IMR-90 (cell line): ENCODE measurements around the gene RRAGD. TPM values are rescaled to one million over a fixed set of nuclear protein-coding genes. Genes with fewer than 3 reads are reported as not detected.

Experiments
- ATAC-seq: fragments of 200-7000 bp; cut with Tn5 transposase; 2 replicates; pipeline ENCODE4 v1.9.1; 2020; ENCODE audit warnings: low read depth, mild to moderate bottlenecking, moderate library complexity
- BruUV-seq: library from RNA; stranded (reverse); fragments of 400-500 nt; replicated peaks from 2 replicates; lab custom pipeline; 2021; lab: Mats Ljungman, UMichigan
- CTCF ChIA-PET: fragments of 300-600 bp; formaldehyde crosslinking; extraction: SDS; loops from one replicate; lab custom pipeline; 2021; ENCODE audit warnings: antibody characterized with exemption; lab: Yijun Ruan, JAX
- POLR2A ChIA-PET: fragments of 300-600 bp; sonication (Branson Sonifier 250); formaldehyde crosslinking; loops from one replicate; lab custom pipeline; 2022; ENCODE audit warnings: antibody characterized with exemption; ENCODE audit not compliant: unreplicated experiment; lab: Charles Lee
- DNase-seq: peaks from one replicate; pipeline ENCODE4 v3.0.0; 2013
- H2AFZ ChIP-seq: replicated peaks from 2 replicates; pipeline ENCODE3; 2013; ENCODE audit warnings: low read length, mild to moderate bottlenecking; ENCODE audit not compliant: poor library complexity
- H2AK5ac ChIP-seq: 2 replicates; pipeline ENCODE4 v1.6.1; 2013; ENCODE audit warnings: low read depth, low read length, inconsistent platforms
- H2AK9ac ChIP-seq: replicated peaks from 2 replicates; pipeline ENCODE3; 2013; ENCODE audit warnings: mild to moderate bottlenecking, low read depth, low read length, moderate library complexity; ENCODE audit not compliant: poor library complexity
- H2BK120ac ChIP-seq: 2 replicates; pipeline ENCODE4 v1.6.1; 2013; ENCODE audit warnings: low read depth, low read length, inconsistent platforms
- H2BK15ac ChIP-seq: 3 replicates; pipeline ENCODE4 v1.6.1; 2013; ENCODE audit warnings: low read depth, low read length, inconsistent platforms
- H2BK20ac ChIP-seq: 2 replicates; pipeline ENCODE4 v1.6.1; 2013; ENCODE audit warnings: low read depth, mild to moderate bottlenecking, inconsistent platforms, low read length, moderate library complexity
- H2BK5ac ChIP-seq: 2 replicates; pipeline ENCODE4 v1.6.1; 2013; ENCODE audit warnings: mild to moderate bottlenecking, low read depth, low read length, inconsistent platforms; ENCODE audit not compliant: poor library complexity, severe bottlenecking
- H3K14ac ChIP-seq: replicated peaks from 2 replicates; pipeline ENCODE4 v1.6.1; 2013; ENCODE audit warnings: low read depth, low read length, inconsistent platforms
- H3K18ac ChIP-seq: 2 replicates; pipeline ENCODE4 v1.6.1; 2013; ENCODE audit warnings: low read depth, low read length, control low read depth
- H3K23ac ChIP-seq: 2 replicates; pipeline ENCODE4 v1.6.1; 2013; ENCODE audit warnings: low read depth, low read length, inconsistent platforms
- H3K27ac ChIP-seq: 2 replicates; pipeline ENCODE4 v1.5.1; 2013; ENCODE audit warnings: mild to moderate bottlenecking, control low read depth, low read length; ENCODE audit not compliant: insufficient read depth
- H3K27me3 ChIP-seq: 2 replicates; pipeline ENCODE4 v1.6.1; 2013; ENCODE audit warnings: low read length; ENCODE audit not compliant: control insufficient read depth, insufficient read depth
- H3K36me3 ChIP-seq: 2 replicates; pipeline ENCODE4 v1.6.1; 2013; ENCODE audit warnings: low read length, mixed read lengths; ENCODE audit not compliant: control insufficient read depth, insufficient read depth
- H3K4ac ChIP-seq: 2 replicates; pipeline ENCODE4 v1.6.1; 2013; ENCODE audit warnings: low read depth, low read length, inconsistent platforms
- H3K4me1 ChIP-seq: 2 replicates; pipeline ENCODE4 v1.6.1; 2013; ENCODE audit warnings: low read length, mixed read lengths; ENCODE audit not compliant: control insufficient read depth, insufficient read depth
- H3K4me2 ChIP-seq: 2 replicates; pipeline ENCODE4 v1.6.1; 2013; ENCODE audit warnings: low read depth, mild to moderate bottlenecking, control low read depth, low read length, moderate library complexity
- H3K4me3 ChIP-seq: 2 replicates; pipeline ENCODE4 v1.5.1; 2013; ENCODE audit warnings: low read depth, mild to moderate bottlenecking, control low read depth, low read length, moderate library complexity; ENCODE audit not compliant: insufficient read depth
- H3K56ac ChIP-seq: 2 replicates; pipeline ENCODE4 v1.6.1; 2013; ENCODE audit warnings: low read length, inconsistent platforms; ENCODE audit not compliant: insufficient read depth; ENCODE audit errors: extremely low read depth
- H3K79me1 ChIP-seq, 2 experiments: 2 replicates each; pipeline ENCODE4 v1.6.1; 2013; ENCODE audit warnings: low read length in 2 of 2, inconsistent platforms in 1 of 2, low read depth in 1 of 2
- H3K9ac ChIP-seq: 2 replicates; pipeline ENCODE4 v1.6.1; 2013; ENCODE audit warnings: low read depth, low read length, control low read depth
- H3K9me1 ChIP-seq: 2 replicates; pipeline ENCODE4 v1.6.1; 2013; ENCODE audit warnings: low read length, inconsistent platforms; ENCODE audit not compliant: insufficient read depth
- H3K9me3 ChIP-seq: 2 replicates; pipeline ENCODE4 v1.6.1; 2013; ENCODE audit warnings: low read length; ENCODE audit not compliant: control insufficient read depth, insufficient read depth
- H4K20me1 ChIP-seq: 2 replicates; pipeline ENCODE4 v1.6.1; 2013; ENCODE audit warnings: low read length, inconsistent platforms; ENCODE audit not compliant: insufficient read depth
- H4K5ac ChIP-seq: 2 replicates; pipeline ENCODE4 v1.6.1; 2013; ENCODE audit warnings: mild to moderate bottlenecking, low read depth, low read length, control low read depth
- H4K8ac ChIP-seq, 2 experiments: 2 replicates each; pipeline ENCODE4 v1.6.1; 2013; ENCODE audit warnings: low read depth in 2 of 2, low read length in 2 of 2, control low read depth in 1 of 2, inconsistent platforms in 1 of 2
- H4K91ac ChIP-seq: 2 replicates; pipeline ENCODE4 v1.6.1; 2013; ENCODE audit warnings: low read depth, low read length, inconsistent platforms; ENCODE audit not compliant: insufficient read depth
- BHLHE40 ChIP-seq: fragments of 150-350 bp; IDR thresholded peaks from 2 replicates; pipeline ENCODE4 v1.6.1; 2016; ENCODE audit warnings: mild to moderate bottlenecking, low read depth, low read length
- CEBPB ChIP-seq: IDR thresholded peaks from 2 replicates; pipeline ENCODE4 v1.6.1; 2012; ENCODE audit warnings: low read depth, low read length, improper control_type of control experiment
- CHD1 ChIP-seq: IDR thresholded peaks from 2 replicates; pipeline ENCODE4 v1.6.1; 2012; ENCODE audit warnings: low read depth, low read length, improper control_type of control experiment
- FOS ChIP-seq: fragments of 150-350 bp; IDR thresholded peaks from 2 replicates; pipeline ENCODE4 v1.6.1; 2016; ENCODE audit warnings: low read depth, low read length
- MAFK ChIP-seq: IDR thresholded peaks from 2 replicates; pipeline ENCODE4 v1.6.1; 2012; ENCODE audit warnings: low read depth, low read length, improper control_type of control experiment
- MAZ ChIP-seq: IDR thresholded peaks from 2 replicates; pipeline ENCODE4 v1.6.1; 2012; ENCODE audit warnings: low read depth, mild to moderate bottlenecking, low read length, improper control_type of control experiment, moderate library complexity, borderline replicate concordance
- MXI1 ChIP-seq: IDR thresholded peaks from 2 replicates; pipeline ENCODE4 v1.6.1; 2012; ENCODE audit warnings: low read depth, mild to moderate bottlenecking, low read length, moderate library complexity, borderline replicate concordance
- NFE2L2 ChIP-seq: fragments of 150-350 bp; IDR thresholded peaks from 2 replicates; pipeline ENCODE4 v1.6.1; 2016; ENCODE audit warnings: low read depth, mild to moderate bottlenecking, low read length
- RAD21 ChIP-seq: IDR thresholded peaks from 2 replicates; pipeline ENCODE4 v1.6.1; 2012; ENCODE audit warnings: low read length, improper control_type of control experiment
- RCOR1 ChIP-seq: IDR thresholded peaks from 2 replicates; pipeline ENCODE4 v1.6.1; 2012; ENCODE audit warnings: mild to moderate bottlenecking, low read length, improper control_type of control experiment; ENCODE audit not compliant: insufficient replicate concordance
- RFX5 ChIP-seq: IDR thresholded peaks from 2 replicates; pipeline ENCODE4 v1.8.0; 2012; ENCODE audit warnings: low read depth, mild to moderate bottlenecking, low read length, moderate library complexity
- WGBS, 2 experiments: methylation state at CpG; one replicate each; pipeline versions ENCODE4 v1.1.5 to v1.1.7; 2013; ENCODE audit warnings: missing lambda C conversion rate in 2 of 2; ENCODE audit not compliant: insufficient read length in 1 of 2; ENCODE audit errors: extremely low coverage in 2 of 2; 5-methylcytosine and 5-hydroxymethylcytosine counted together
- dilution Hi-C: fragments of 300-500 bp; cut with HindIII; formaldehyde crosslinking; loops from one replicate; pipeline ENCODE4 v1.14.3; 2018; ENCODE audit warnings: low sequenced_read_pairs; ENCODE audit not compliant: unreplicated experiment
- in situ Hi-C: fragments of 300-500 bp; cut with MboI; formaldehyde crosslinking; loops from 3 replicates; pipeline ENCODE4 v1.14.3; 2019; ENCODE audit warnings: low sequenced_read_pairs, inconsistent platforms, mixed read lengths
- intact Hi-C: fragments of 100-400 bp; cut with micrococcal nuclease; formaldehyde crosslinking; loops from 2 replicates; pipeline ENCODE4 v1.10.0; 2022
- polyA plus RNA-seq, 3 experiments: library from polyadenylated mRNA; depleted of rRNA; stranded (reverse); fragments of >200 nt; gene quantifications; 2 replicates each; pipeline ENCODE4 v1.2.3, GENCODE V29; 2012; ENCODE audit warnings: low replicate concordance in 1 of 3
- total RNA-seq: library from RNA; depleted of rRNA; stranded (reverse); fragments of >200 nt; gene quantifications from 2 replicates; pipeline ENCODE4 v1.2.3, GENCODE V29; 2012
- TF ChIP-seq, protein P1 (sequence below): conservative IDR thresholded peaks from 2 replicates; pipeline ENCODE4 v1.5.1; 2012; ENCODE audit warnings: mild to moderate bottlenecking, low read depth, low read length, improper control_type of control experiment
- TF ChIP-seq, protein P2 (sequence below): fragments of 150-350 bp; IDR thresholded peaks from 2 replicates; pipeline ENCODE4 v1.6.1; 2016; ENCODE audit warnings: low read depth, mild to moderate bottlenecking, low read length, moderate library complexity, borderline replicate concordance
- TF ChIP-seq, protein P3 (sequence below): fragments of 150-350 bp; IDR thresholded peaks from 2 replicates; pipeline ENCODE4 v1.6.1; 2017; ENCODE audit warnings: mild to moderate bottlenecking, antibody characterized with exemption, low read length, low read depth

The RRAGD gene
- total and polyA plus RNA-seq, 2 of the 4 experiments (the other 2 are of a cell fraction) = not detected

- no peak overlapping the region for H4K8ac ChIP-seq
- H4K91ac ChIP-seq = no peak overlapping the region
- H2BK20ac ChIP-seq = no peak overlapping the region
- no peaks in the 10 kb centered on the region for H3K36me3 ChIP-seq
- H2AK5ac ChIP-seq = no peak overlapping the region
- H2AFZ ChIP-seq = no peak overlapping the region
- no peak overlapping the region for H2AK9ac ChIP-seq
- H4K5ac ChIP-seq = no peak overlapping the region
- no peak overlapping the region for H2BK5ac ChIP-seq
- H3K23ac ChIP-seq = no peak overlapping the region
- intact Hi-C loops (no loop called here), dilution Hi-C loops (no loop called here), in situ Hi-C loops (no loop called here)
- H3K9me3 ChIP-seq = no peaks in the 10 kb centered on the region
- no peak overlapping the region for H3K27ac ChIP-seq
- H3K18ac ChIP-seq = no peak overlapping the region
- no CpG with 5 or more reads among the region's 7 CpGs for WGBS, 2 experiments
- no peak for ATAC-seq
- no TSS peak for BruUV-seq
- H3K4me2 ChIP-seq = no peak overlapping the region
- H2BK15ac ChIP-seq = no peak overlapping the region
- H2BK120ac ChIP-seq = no peak overlapping the region
- no peak overlapping the region for H3K4ac ChIP-seq
- TF ChIP-seq, protein P1, sequence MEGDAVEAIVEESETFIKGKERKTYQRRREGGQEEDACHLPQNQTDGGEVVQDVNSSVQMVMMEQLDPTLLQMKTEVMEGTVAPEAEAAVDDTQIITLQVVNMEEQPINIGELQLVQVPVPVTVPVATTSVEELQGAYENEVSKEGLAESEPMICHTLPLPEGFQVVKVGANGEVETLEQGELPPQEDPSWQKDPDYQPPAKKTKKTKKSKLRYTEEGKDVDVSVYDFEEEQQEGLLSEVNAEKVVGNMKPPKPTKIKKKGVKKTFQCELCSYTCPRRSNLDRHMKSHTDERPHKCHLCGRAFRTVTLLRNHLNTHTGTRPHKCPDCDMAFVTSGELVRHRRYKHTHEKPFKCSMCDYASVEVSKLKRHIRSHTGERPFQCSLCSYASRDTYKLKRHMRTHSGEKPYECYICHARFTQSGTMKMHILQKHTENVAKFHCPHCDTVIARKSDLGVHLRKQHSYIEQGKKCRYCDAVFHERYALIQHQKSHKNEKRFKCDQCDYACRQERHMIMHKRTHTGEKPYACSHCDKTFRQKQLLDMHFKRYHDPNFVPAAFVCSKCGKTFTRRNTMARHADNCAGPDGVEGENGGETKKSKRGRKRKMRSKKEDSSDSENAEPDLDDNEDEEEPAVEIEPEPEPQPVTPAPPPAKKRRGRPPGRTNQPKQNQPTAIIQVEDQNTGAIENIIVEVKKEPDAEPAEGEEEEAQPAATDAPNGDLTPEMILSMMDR = no peak
- TF ChIP-seq RCOR1 (no peak), BHLHE40 (no peak), FOS (no peak), RFX5 (no peak), MAFK (no peak), CEBPB (no peak), CHD1 (no peak), MXI1 (no peak), NFE2L2 (no peak), RAD21 (no peak), MAZ (no peak)
- TF ChIP-seq, protein P2, sequence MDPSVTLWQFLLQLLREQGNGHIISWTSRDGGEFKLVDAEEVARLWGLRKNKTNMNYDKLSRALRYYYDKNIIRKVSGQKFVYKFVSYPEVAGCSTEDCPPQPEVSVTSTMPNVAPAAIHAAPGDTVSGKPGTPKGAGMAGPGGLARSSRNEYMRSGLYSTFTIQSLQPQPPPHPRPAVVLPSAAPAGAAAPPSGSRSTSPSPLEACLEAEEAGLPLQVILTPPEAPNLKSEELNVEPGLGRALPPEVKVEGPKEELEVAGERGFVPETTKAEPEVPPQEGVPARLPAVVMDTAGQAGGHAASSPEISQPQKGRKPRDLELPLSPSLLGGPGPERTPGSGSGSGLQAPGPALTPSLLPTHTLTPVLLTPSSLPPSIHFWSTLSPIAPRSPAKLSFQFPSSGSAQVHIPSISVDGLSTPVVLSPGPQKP = no peak
- TF ChIP-seq, protein P3, sequence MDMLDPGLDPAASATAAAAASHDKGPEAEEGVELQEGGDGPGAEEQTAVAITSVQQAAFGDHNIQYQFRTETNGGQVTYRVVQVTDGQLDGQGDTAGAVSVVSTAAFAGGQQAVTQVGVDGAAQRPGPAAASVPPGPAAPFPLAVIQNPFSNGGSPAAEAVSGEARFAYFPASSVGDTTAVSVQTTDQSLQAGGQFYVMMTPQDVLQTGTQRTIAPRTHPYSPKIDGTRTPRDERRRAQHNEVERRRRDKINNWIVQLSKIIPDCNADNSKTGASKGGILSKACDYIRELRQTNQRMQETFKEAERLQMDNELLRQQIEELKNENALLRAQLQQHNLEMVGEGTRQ = no peak
- no peaks in the 10 kb centered on the region for H4K20me1 ChIP-seq
- H3K79me1 ChIP-seq = no peaks in the 10 kb centered on the region
- H3K9me1 ChIP-seq = peaks cover 2% of the 10 kb centered on the region; the same call in 1 of the 2 replicates
- H3K4me3 ChIP-seq = no peak overlapping the region
- ChIA-PET POLR2A (no interaction called here), CTCF (no interaction called here)
- no peaks in the 10 kb centered on the region for H3K4me1 ChIP-seq
- DNase-seq = no peak
- H3K27me3 ChIP-seq = peaks cover 31% of the 10 kb centered on the region
- H3K56ac ChIP-seq = no peak overlapping the region
- no peak overlapping the region for H3K9ac ChIP-seq
- H3K14ac ChIP-seq = no peak overlapping the region
These were observed 18.3 kb upstream of the RRAGD start for GRCh38 chr6:89430201-89430962.
